HG03469 (cell line): ENCODE data around the gene EYA3.

Experiments used
- ATAC-seq: cut with Tn5 transposase; IDR thresholded peaks from one replicate; pipeline ENCODE4 v1.9.1; 2021; ENCODE audit warnings: mild to moderate bottlenecking, moderate library complexity, moderate number of reproducible peaks; ENCODE audit not compliant: unreplicated experiment

The EYA3 gene

GRCh38 chr1:28112388-28113241 lies 24.2 kb upstream of the EYA3 start:
- ATAC-seq = no peak

- no peak for ATAC-seq
Measured at GRCh38 chr1:28111157-28111556, 22.7 kb upstream of the EYA3 start.

- ATAC-seq = no peak
Measured at GRCh38 chr1:28110555-28110954, 22.1 kb upstream of the EYA3 start.

GRCh38 chr1:28109639-28110038 lies 21.2 kb upstream of the EYA3 start:
- no peak for ATAC-seq

GRCh38 chr1:28108001-28108400 lies 19.6 kb upstream of the EYA3 start:
- no peak for ATAC-seq

GRCh38 chr1:28104866-28105467 lies 16.6 kb upstream of the EYA3 start:
- ATAC-seq = no peak

GRCh38 chr1:28102189-28102588 lies 13.8 kb upstream of the EYA3 start:
- no peak for ATAC-seq

- ATAC-seq = no peak
Measured at GRCh38 chr1:28099050-28099769, 10.8 kb upstream of the EYA3 start.

GRCh38 chr1:28097100-28097472 lies 8.7 kb upstream of the EYA3 start:
- no peak for ATAC-seq

- ATAC-seq = no peak
Measured at GRCh38 chr1:28096210-28097099, 8.0 kb upstream of the EYA3 start.

- ATAC-seq = no peak
Measured at GRCh38 chr1:28091043-28091781, 2.8 kb upstream of the EYA3 start.

- no peak for ATAC-seq
Measured at GRCh38 chr1:28087614-28088167, 719 bp downstream of the EYA3 start.

GRCh38 chr1:28086651-28087050 lies 1.8 kb downstream of the EYA3 start:
- no peak for ATAC-seq

GRCh38 chr1:28085129-28085528 lies 3.3 kb downstream of the EYA3 start:
- ATAC-seq = no peak

GRCh38 chr1:28083876-28084275 lies 4.5 kb downstream of the EYA3 start:
- no peak for ATAC-seq

GRCh38 chr1:28078680-28079626 lies 9.5 kb downstream of the EYA3 start:
- no peak for ATAC-seq

- no peak for ATAC-seq
Measured at GRCh38 chr1:28078262-28078661, 10.1 kb downstream of the EYA3 start.

GRCh38 chr1:28074892-28075511 lies 13.4 kb downstream of the EYA3 start:
- no peak for ATAC-seq
